Measurements from ENCODE around the gene NCAPG2. TPM values are rescaled to one million over a fixed set of nuclear protein-coding genes. Genes with fewer than 3 reads are reported as not detected.

The NCAPG2 gene
- total RNA-seq, 1 experiment from 2014 or later: 99.4 TPM

- Mint-ChIP-seq H3K4me3 (no peak overlapping the region), H3K9me3 (no peaks in the 10 kb centered on the region), H3K4me1 (no peaks in the 10 kb centered on the region), H3K27ac (no peak overlapping the region), H3K27me3 (ENCODE audit: low read depth) (no peaks in the 10 kb centered on the region), H3K36me3 (ENCODE audit: insufficient read depth in 1 of 3, low read depth in 3 of 3) (peaks cover 55 to 88% (median 84%) of the 10 kb centered on the region in 3 experiments; a peak in 6 of 7 replicates)
- no peak for DNase-seq
- no peaks in the 10 kb centered on the region for H3K79me2 ChIP-seq (ENCODE audit: insufficient read depth, low read length)
- H4K20me1 ChIP-seq (ENCODE audit: control insufficient read depth, insufficient read depth, insufficient read length): no peaks in the 10 kb centered on the region
- H2AK5ac ChIP-seq (ENCODE audit: insufficient read length, low read length): no peak overlapping the region
- no peak overlapping the region for H3K4me2 ChIP-seq (ENCODE audit: insufficient read depth, insufficient read length, low read length)
- no peaks in the 10 kb centered on the region for H3K9me3 ChIP-seq (ENCODE audit: control insufficient read depth, low read depth, low read length)
- no peak overlapping the region for H4K8ac ChIP-seq (replicated peaks; ENCODE audit: insufficient read length, low read depth, low read length)
- TF ChIP-seq, protein P1, sequence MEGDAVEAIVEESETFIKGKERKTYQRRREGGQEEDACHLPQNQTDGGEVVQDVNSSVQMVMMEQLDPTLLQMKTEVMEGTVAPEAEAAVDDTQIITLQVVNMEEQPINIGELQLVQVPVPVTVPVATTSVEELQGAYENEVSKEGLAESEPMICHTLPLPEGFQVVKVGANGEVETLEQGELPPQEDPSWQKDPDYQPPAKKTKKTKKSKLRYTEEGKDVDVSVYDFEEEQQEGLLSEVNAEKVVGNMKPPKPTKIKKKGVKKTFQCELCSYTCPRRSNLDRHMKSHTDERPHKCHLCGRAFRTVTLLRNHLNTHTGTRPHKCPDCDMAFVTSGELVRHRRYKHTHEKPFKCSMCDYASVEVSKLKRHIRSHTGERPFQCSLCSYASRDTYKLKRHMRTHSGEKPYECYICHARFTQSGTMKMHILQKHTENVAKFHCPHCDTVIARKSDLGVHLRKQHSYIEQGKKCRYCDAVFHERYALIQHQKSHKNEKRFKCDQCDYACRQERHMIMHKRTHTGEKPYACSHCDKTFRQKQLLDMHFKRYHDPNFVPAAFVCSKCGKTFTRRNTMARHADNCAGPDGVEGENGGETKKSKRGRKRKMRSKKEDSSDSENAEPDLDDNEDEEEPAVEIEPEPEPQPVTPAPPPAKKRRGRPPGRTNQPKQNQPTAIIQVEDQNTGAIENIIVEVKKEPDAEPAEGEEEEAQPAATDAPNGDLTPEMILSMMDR (conservative IDR thresholded peaks at IDR 0.05): no peak
- no peak overlapping the region for H3K14ac ChIP-seq (ENCODE audit: insufficient read depth, low read length)
- no peak overlapping the region for H2BK5ac ChIP-seq (ENCODE audit: insufficient read length, low read length)
- H3K4ac ChIP-seq (ENCODE audit: low read depth, low read length): no peak overlapping the region
- H3K27ac ChIP-seq (ENCODE audit: insufficient read length, low read depth, low read length): no peak overlapping the region
- no peak overlapping the region for H3K9ac ChIP-seq (ENCODE audit: extremely low read depth, insufficient read length, low read length)
- H3K23ac ChIP-seq (ENCODE audit: insufficient read length, low read depth, low read length): no peak overlapping the region
- H3K23me2 ChIP-seq (ENCODE audit: insufficient read length, low read depth, low read length, poor library complexity, severe bottlenecking): no peaks in the 10 kb centered on the region
- no peaks in the 10 kb centered on the region; the same call in 1 of the 2 replicates for H3K4me1 ChIP-seq (ENCODE audit: insufficient read depth, low read length)
- no peak overlapping the region for H2AFZ ChIP-seq (ENCODE audit: low read length)
- H3K27me3 ChIP-seq (ENCODE audit: insufficient read depth, low read length): no peaks in the 10 kb centered on the region
- no CpG with 5 or more reads among the region's 2 CpGs for WGBS (ENCODE audit: extremely low coverage, insufficient read length, low lambda C conversion rate)
- no peak overlapping the region for H2BK15ac ChIP-seq (ENCODE audit: low read depth, low read length)
- no peak overlapping the region for H3K18ac ChIP-seq (ENCODE audit: insufficient read length, low read depth, low read length)
- no peak overlapping the region for H2BK12ac ChIP-seq (ENCODE audit: insufficient read length, low read depth, low read length)
- H2BK20ac ChIP-seq (ENCODE audit: low read depth, low read length, poor library complexity, severe bottlenecking): no peak overlapping the region
- no peak overlapping the region for H3K56ac ChIP-seq (ENCODE audit: insufficient read length, low read depth, low read length)
- no peak overlapping the region for H4K91ac ChIP-seq (ENCODE audit: insufficient read length, low read depth, low read length)
- no peaks in the 10 kb centered on the region for H3K79me1 ChIP-seq (ENCODE audit: insufficient read depth, low read depth, low read length, poor library complexity, severe bottlenecking)
- H4K5ac ChIP-seq (ENCODE audit: insufficient read length, low read depth, low read length): no peak overlapping the region
- no peak overlapping the region for H2BK120ac ChIP-seq (ENCODE audit: low read depth, low read length, poor library complexity, severe bottlenecking)
- no peak overlapping the region for H3T11ph ChIP-seq (ENCODE audit: low read length)
Observed at GRCh38 chr7:158649279-158649678, 55.3 kb downstream of the NCAPG2 start.
